Measurements from ENCODE around the gene HEXA.

HEXA gene

DNA sequence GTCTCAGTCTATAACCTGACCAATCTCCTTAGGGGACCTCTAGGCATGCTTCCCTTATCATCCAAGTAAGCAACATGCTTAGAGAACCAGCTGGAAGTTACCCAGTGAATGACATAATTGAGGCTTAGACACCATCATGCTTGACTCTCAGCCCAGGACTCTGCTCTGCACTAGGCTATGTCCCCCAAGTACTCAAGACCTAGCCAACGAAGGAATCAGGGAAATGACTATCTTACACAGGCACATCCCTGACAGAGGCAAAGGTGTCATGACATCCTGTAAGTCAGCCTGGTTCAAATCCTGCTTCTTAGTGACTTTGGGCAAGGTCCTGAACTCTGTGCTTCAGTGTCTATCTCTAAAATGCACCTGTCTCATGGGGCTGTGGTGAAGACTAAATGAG lies 31.2 kb downstream of the HEXA start:
- H3K4me3 ChIP-seq (replicated peaks; ENCODE audit: low read depth, low read length), result no peak overlapping the region
- TF ChIP-seq, protein P1, sequence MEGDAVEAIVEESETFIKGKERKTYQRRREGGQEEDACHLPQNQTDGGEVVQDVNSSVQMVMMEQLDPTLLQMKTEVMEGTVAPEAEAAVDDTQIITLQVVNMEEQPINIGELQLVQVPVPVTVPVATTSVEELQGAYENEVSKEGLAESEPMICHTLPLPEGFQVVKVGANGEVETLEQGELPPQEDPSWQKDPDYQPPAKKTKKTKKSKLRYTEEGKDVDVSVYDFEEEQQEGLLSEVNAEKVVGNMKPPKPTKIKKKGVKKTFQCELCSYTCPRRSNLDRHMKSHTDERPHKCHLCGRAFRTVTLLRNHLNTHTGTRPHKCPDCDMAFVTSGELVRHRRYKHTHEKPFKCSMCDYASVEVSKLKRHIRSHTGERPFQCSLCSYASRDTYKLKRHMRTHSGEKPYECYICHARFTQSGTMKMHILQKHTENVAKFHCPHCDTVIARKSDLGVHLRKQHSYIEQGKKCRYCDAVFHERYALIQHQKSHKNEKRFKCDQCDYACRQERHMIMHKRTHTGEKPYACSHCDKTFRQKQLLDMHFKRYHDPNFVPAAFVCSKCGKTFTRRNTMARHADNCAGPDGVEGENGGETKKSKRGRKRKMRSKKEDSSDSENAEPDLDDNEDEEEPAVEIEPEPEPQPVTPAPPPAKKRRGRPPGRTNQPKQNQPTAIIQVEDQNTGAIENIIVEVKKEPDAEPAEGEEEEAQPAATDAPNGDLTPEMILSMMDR (IDR thresholded peaks at IDR 0.05; ENCODE audit: low read depth, low read length, missing control alignments), result no peak
- DNase-seq (ENCODE audit: extremely low read depth, low read depth), result no peak

DNA sequence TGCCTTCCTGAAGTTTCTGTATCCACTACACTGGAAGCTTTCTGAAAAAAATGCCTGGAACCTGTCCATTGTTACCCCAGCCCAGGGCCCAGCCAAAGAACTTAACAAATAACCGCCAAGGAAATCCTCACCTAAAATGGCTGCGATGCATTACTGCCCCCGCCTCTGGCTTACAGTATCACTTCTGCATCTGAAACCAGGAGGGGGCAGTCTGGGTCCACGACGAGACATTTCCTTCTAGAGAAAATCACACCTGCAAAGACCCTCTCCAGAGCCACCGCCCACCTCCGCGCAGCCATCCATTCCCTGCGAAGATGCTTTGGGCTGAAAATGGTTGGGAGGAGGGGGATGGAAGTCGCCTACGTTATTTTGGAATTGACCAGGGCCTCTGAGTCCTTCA lies 33.4 kb downstream of the HEXA start:
- no peak for DNase-seq (ENCODE audit: extremely low read depth, low read depth)
- TF ChIP-seq, protein P1 (IDR thresholded peaks at IDR 0.05; ENCODE audit: low read depth, low read length, missing control alignments), result peak; percentile 43
- H3K4me3 ChIP-seq (replicated peaks; ENCODE audit: low read depth, low read length), result no peak overlapping the region

GRCh38 chr15:72341361-72341760 lies 34.5 kb downstream of the HEXA start:
- DNase-seq (ENCODE audit: extremely low read depth, low read depth), result no peak
- TF ChIP-seq, protein P1 (IDR thresholded peaks at IDR 0.05; ENCODE audit: low read depth, low read length, missing control alignments), result peak; percentile 15
- H3K4me3 ChIP-seq (replicated peaks; ENCODE audit: low read depth, low read length), result no peak overlapping the region

DNA sequence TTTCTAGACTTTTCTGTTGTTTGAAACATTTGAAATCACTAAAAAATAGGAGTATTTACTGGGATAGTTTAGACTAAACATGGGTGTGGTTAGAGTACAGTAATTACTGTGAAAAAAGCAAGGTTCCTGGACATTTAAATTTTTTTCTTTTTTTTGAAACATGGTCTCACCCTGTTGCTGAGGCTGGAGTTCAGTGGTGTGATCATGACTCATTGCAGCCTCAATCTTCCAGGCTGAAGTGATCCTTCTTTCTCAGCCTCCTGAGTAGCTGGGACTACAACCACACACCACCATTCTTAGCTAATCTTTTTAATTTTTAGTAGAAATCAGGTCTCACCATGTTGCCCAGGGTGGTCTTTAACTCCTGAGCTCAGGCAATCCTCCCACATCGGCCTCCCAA lies 35.4 kb downstream of the HEXA start:
- DNase-seq (ENCODE audit: extremely low read depth, low read depth), result no peak
- TF ChIP-seq, protein P1 (IDR thresholded peaks at IDR 0.05; ENCODE audit: low read depth, low read length, missing control alignments), result no peak

GRCh38 chr15:72339777-72340177 lies 36.0 kb downstream of the HEXA start:
- TF ChIP-seq, protein P1 (IDR thresholded peaks at IDR 0.05; ENCODE audit: low read depth, low read length, missing control alignments), result no peak
- H3K4me3 ChIP-seq (replicated peaks; ENCODE audit: low read depth, low read length), result no peak overlapping the region
- peak; percentile 92 for DNase-seq (ENCODE audit: extremely low read depth, low read depth)

More for the DNA sequence above, 35.4 kb downstream of the HEXA start:
- no peak overlapping the region for H3K4me3 ChIP-seq (replicated peaks; ENCODE audit: low read depth, low read length)

DNA sequence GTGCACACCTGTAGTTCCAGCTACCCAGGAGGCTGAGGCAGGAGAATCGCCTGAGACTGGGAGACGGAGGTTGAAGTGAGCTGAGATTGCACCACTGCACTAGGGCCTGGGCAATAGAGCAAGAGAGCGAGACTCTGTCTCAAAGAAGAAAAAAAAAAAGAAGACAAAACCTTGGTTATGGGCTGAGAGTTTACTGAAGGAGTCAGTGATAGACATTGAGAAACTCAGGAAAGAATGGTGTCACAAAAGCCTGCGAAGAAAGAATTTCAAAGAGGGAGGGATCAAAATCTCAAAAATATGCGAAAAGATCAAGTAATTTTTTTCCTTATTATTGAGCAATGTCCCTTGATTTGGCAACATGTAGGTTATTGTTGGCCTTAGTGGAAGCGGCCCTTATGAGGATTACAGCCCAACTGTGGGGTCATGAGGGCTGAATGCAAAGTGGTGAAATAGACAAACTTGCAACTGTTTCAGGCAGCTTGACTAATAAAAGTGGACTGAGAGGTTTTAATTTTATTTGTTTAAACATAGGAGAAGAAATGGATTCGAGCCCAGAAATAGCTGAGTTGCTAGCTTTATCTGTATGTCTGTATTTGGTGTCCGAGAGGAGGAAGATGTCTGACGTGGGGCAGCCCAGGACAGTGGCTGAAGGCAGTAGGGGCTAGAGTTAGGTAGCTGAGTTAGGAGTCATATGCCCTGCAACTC lies 37.0 kb downstream of the HEXA start:
- DNase-seq (ENCODE audit: extremely low read depth, low read depth), result no peak
- H3K4me3 ChIP-seq (replicated peaks; ENCODE audit: low read depth, low read length), result no peak overlapping the region

More for the DNA sequence above, 37.0 kb downstream of the HEXA start:
- TF ChIP-seq, protein P1 (IDR thresholded peaks at IDR 0.05; ENCODE audit: low read depth, low read length, missing control alignments), result no peak

All from HFF-Myc (cell line).